Measurements from ENCODE around the gene CCZ1. TPM values are rescaled to one million over a fixed set of nuclear protein-coding genes. Genes with fewer than 3 reads are reported as not detected.
"Not testable (repeated sequence)": the region's sequence is repeated elsewhere in the genome, so short reads cannot be mapped to it uniquely, and the experiment has no call there.

The CCZ1 gene
- total and polyA plus RNA-seq, 3 donors from 2014 or later = 47.4 to 56.1 (median 48.0) TPM

- H3K27ac ChIP-seq; H3K9me3 ChIP-seq; intact Hi-C loops (cut with DNase I; ENCODE audit: low total_unique reads); H3K4me1 ChIP-seq; H3K36me3 ChIP-seq (ENCODE audit: low read depth, missing control alignments); DNase-seq; H3K27me3 ChIP-seq; H3K4me3 ChIP-seq: not testable (repeated sequence)
- WGBS, 2 donors = 93 to 96% methylated on average over 14 of the region's 14 CpGs
These were observed 32.7 kb downstream of the CCZ1 start for GRCh38 chr7:5931250-5931649.

- intact Hi-C loops (cut with DNase I; ENCODE audit: low total_unique reads); H3K4me3 ChIP-seq; H3K27me3 ChIP-seq; H3K36me3 ChIP-seq (ENCODE audit: low read depth, missing control alignments); H3K9me3 ChIP-seq; H3K27ac ChIP-seq; H3K4me1 ChIP-seq: not testable (repeated sequence)
- 43 to 71% methylated on average over 4 to 8 of the region's 13 CpGs for WGBS, 2 donors
- DNase-seq = peak; percentile 67
These were observed 33.5 kb downstream of the CCZ1 start for GRCh38 chr7:5931905-5932644.

- H3K27ac ChIP-seq; H3K9me3 ChIP-seq; H3K27me3 ChIP-seq; intact Hi-C loops (cut with DNase I; ENCODE audit: low total_unique reads); DNase-seq; H3K4me3 ChIP-seq; H3K4me1 ChIP-seq; H3K36me3 ChIP-seq (ENCODE audit: low read depth, missing control alignments): not testable (repeated sequence)
- no CpG with 5 or more reads among the region's 17 CpGs for WGBS, 2 donors
These were observed 36.5 kb downstream of the CCZ1 start for GRCh38 chr7:5934945-5935450.

- H3K9me3 ChIP-seq; H3K27me3 ChIP-seq; H3K4me3 ChIP-seq; H3K4me1 ChIP-seq; H3K36me3 ChIP-seq (ENCODE audit: low read depth, missing control alignments); intact Hi-C loops (cut with DNase I; ENCODE audit: low total_unique reads); H3K27ac ChIP-seq; DNase-seq: not testable (repeated sequence)
- 53% methylated on average over 3 of the region's 13 CpGs; no CpG with 5 or more reads in 1 of the 2 donors for WGBS, 2 donors
These were observed 64.7 kb downstream of the CCZ1 start for GRCh38 chr7:5963205-5963604.

- WGBS, 2 donors = 97% methylated on average over 5 of the region's 7 CpGs; no CpG with 5 or more reads in 1 of the 2 donors
- intact Hi-C loops (cut with DNase I; ENCODE audit: low total_unique reads); H3K9me3 ChIP-seq; H3K27me3 ChIP-seq; DNase-seq; H3K4me3 ChIP-seq; H3K4me1 ChIP-seq; H3K36me3 ChIP-seq (ENCODE audit: low read depth, missing control alignments); H3K27ac ChIP-seq: not testable (repeated sequence)
These were observed 65.3 kb downstream of the CCZ1 start for GRCh38 chr7:5963810-5964209.

GRCh38 chr7:5970347-5970911 lies 71.9 kb downstream of the CCZ1 start, which contains the start of gene RSPH10B:
RSPH10B (minus strand) TSS chr7:5970689; CDS start chr7:5967116, 3,573 bp downstream.
- intact Hi-C loops (cut with DNase I; ENCODE audit: low total_unique reads); DNase-seq; H3K4me1 ChIP-seq; H3K27me3 ChIP-seq; H3K9me3 ChIP-seq; H3K27ac ChIP-seq; H3K4me3 ChIP-seq; H3K36me3 ChIP-seq (ENCODE audit: low read depth, missing control alignments): not testable (repeated sequence)
- WGBS, 2 donors = no CpG with 5 or more reads among the region's 43 CpGs

- H3K27me3 ChIP-seq; H3K4me3 ChIP-seq; intact Hi-C loops (cut with DNase I; ENCODE audit: low total_unique reads); DNase-seq; H3K27ac ChIP-seq; H3K9me3 ChIP-seq; H3K36me3 ChIP-seq (ENCODE audit: low read depth, missing control alignments); H3K4me1 ChIP-seq: not testable (repeated sequence)
- no CpG with 5 or more reads among the region's 8 CpGs for whole genome bisulfite sequencing, 2 donors
These were observed 75.0 kb downstream of the CCZ1 start for GRCh38 chr7:5973580-5973979.

Small RNA genes within 50 kb of the gene (small RNA-seq; reads per million reads assigned to genes)
- 0 reads per million in 2 donors for gene RN7SL556P

Other genes starting within 250 kb of the CCZ1 start
- 100 to 1,000 TPM in 1 of 2 donors, 10 to 100 TPM in 1; 96.4 to 112 TPM for gene RNF216, start 117.1 kb upstream of the CCZ1 start, total RNA-seq
- gene RNF216, start 117.1 kb upstream of the CCZ1 start, polyA plus RNA-seq (ENCODE audit: insufficient read depth, low read depth, low replicate concordance) = 78.6 TPM
- gene OCM, start 17.9 kb upstream of the CCZ1 start, total RNA-seq = 1 to 10 TPM; 1.2 to 1.6 TPM
- 2.3 TPM for gene OCM, start 17.9 kb upstream of the CCZ1 start, polyA plus RNA-seq (ENCODE audit: insufficient read depth, low read depth, low replicate concordance)
- gene RSPH10B, start 72.0 kb downstream of the CCZ1 start, total RNA-seq = 10 to 100 TPM; 19.0 to 53.0 TPM
- 54.7 TPM for gene RSPH10B, start 72.0 kb downstream of the CCZ1 start, polyA plus RNA-seq (ENCODE audit: insufficient read depth, low read depth, low replicate concordance)
- 10 to 100 TPM in 1 of 2 donors, 1 to 10 TPM in 1; 9.9 to 13.3 TPM for gene PMS2, start 110.3 kb downstream of the CCZ1 start, total RNA-seq
- gene PMS2, start 110.3 kb downstream of the CCZ1 start, polyA plus RNA-seq (ENCODE audit: insufficient read depth, low read depth, low replicate concordance) = 9.2 TPM
- gene AIMP2, start 110.5 kb downstream of the CCZ1 start, total RNA-seq = 10 to 100 TPM; 53.0 to 63.4 TPM
- gene AIMP2, start 110.5 kb downstream of the CCZ1 start, polyA plus RNA-seq (ENCODE audit: insufficient read depth, low read depth, low replicate concordance) = 121 TPM
- 1 to 10 TPM; 6.8 to 8.4 TPM for gene ANKRD61, start 132.6 kb downstream of the CCZ1 start, total RNA-seq
- gene ANKRD61, start 132.6 kb downstream of the CCZ1 start, polyA plus RNA-seq (ENCODE audit: insufficient read depth, low read depth, low replicate concordance) = 17.3 TPM
- 100 to 1,000 TPM; 278 to 286 TPM for gene EIF2AK1, start 160.4 kb downstream of the CCZ1 start, total RNA-seq
- 44.5 TPM for gene EIF2AK1, start 160.4 kb downstream of the CCZ1 start, polyA plus RNA-seq (ENCODE audit: insufficient read depth, low read depth, low replicate concordance)
- gene USP42, start 206.2 kb downstream of the CCZ1 start, total RNA-seq = 10 to 100 TPM; 35.1 to 47.2 TPM
- gene USP42, start 206.2 kb downstream of the CCZ1 start, polyA plus RNA-seq (ENCODE audit: insufficient read depth, low read depth, low replicate concordance) = 39.3 TPM

Measured in testis (tissue), 3 donors.